Panc1 (cell line): ENCODE results near the gene UROS.

Source experiments
- POLR2AphosphoS5 ChIP-seq: IDR thresholded peaks from 2 replicates; pipeline ENCODE4 v1.6.1; 2012; ENCODE audit warnings: mild to moderate bottlenecking, low read depth, low read length, moderate library complexity
- SIN3A ChIP-seq: IDR thresholded peaks from 2 replicates; pipeline ENCODE4 v1.6.1; 2012; ENCODE audit warnings: low read depth, mild to moderate bottlenecking, low read length, moderate library complexity, borderline replicate concordance; ENCODE audit not compliant: insufficient read depth
- TF ChIP-seq, protein P1 (sequence below): fragments of 450-650 bp; IDR thresholded peaks from 2 replicates; pipeline ENCODE4 v1.5.1; 2017; ENCODE audit warnings: mild to moderate bottlenecking

DNA sequence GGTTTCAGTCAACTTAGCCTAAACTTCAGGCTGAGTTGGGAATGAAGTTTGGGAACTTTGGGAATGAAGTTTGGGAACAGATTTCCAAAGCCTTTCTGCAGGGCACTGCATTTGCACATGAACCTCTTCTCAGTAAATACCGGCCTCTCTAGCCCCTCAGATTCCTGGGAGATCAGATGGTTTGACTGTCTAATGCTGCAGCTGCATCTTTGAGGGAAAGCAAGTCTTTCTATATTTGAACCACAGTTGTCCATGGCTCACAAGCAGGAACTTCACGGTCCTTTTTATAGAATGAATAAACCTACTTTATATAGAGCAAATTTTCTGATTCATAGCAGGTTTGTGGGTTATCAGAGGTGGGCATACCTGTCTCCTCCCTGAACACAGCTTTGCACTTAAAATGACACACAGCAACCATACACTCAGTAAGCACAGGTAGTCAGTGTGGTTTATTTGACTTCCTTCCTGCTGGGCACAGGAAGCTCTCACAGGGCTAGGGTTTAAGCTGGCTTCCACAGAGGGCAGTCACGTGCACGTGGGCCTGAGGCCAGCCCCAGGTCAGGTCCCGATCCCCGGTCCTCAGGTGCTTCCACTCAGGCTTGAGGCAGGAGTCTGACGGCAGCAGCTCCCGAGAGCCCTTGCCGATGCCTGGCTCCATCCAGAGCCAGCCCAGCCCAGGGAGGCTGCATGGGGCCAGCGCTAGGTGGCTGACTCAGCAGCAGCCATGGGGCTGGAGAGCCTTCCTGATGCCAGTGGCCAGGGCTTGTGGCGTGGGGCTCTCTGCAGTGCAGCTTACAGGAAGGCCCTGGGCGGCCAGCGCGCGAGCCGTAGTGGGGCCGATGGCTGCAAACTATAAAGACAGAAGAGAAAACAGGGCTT is 34.7 kb downstream of the UROS start:
- TF ChIP-seq, protein P1, sequence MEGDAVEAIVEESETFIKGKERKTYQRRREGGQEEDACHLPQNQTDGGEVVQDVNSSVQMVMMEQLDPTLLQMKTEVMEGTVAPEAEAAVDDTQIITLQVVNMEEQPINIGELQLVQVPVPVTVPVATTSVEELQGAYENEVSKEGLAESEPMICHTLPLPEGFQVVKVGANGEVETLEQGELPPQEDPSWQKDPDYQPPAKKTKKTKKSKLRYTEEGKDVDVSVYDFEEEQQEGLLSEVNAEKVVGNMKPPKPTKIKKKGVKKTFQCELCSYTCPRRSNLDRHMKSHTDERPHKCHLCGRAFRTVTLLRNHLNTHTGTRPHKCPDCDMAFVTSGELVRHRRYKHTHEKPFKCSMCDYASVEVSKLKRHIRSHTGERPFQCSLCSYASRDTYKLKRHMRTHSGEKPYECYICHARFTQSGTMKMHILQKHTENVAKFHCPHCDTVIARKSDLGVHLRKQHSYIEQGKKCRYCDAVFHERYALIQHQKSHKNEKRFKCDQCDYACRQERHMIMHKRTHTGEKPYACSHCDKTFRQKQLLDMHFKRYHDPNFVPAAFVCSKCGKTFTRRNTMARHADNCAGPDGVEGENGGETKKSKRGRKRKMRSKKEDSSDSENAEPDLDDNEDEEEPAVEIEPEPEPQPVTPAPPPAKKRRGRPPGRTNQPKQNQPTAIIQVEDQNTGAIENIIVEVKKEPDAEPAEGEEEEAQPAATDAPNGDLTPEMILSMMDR, result no peak
- TF ChIP-seq SIN3A (no peak), POLR2AphosphoS5 (no peak)
